HFF-Myc (cell line): ENCODE measurements around the gene RPL10A.
A peak's percentile ranks its signal among the peaks of the same experiment; 100 is the strongest.

Source experiments
- DNase-seq: peaks from one replicate; pipeline ENCODE4 v3.0.0-alpha.2; 2011; ENCODE audit warnings: low read depth; ENCODE audit errors: extremely low read depth
- H3K4me3 ChIP-seq: replicated peaks from 2 replicates; pipeline ENCODE4 v1.5.1; 2011; ENCODE audit warnings: low read depth, mild to moderate bottlenecking, control low read depth, low read length
- TF ChIP-seq, protein P1 (sequence below): IDR thresholded peaks from 2 replicates; pipeline ENCODE4 v1.5.1; 2012; ENCODE audit warnings: mild to moderate bottlenecking, low read depth, low read length, control low read depth; ENCODE audit errors: missing control alignments

Gene RPL10A

GRCh38 chr6:35492974-35493284 is 24.7 kb downstream of the RPL10A start:
- TF ChIP-seq, protein P1, sequence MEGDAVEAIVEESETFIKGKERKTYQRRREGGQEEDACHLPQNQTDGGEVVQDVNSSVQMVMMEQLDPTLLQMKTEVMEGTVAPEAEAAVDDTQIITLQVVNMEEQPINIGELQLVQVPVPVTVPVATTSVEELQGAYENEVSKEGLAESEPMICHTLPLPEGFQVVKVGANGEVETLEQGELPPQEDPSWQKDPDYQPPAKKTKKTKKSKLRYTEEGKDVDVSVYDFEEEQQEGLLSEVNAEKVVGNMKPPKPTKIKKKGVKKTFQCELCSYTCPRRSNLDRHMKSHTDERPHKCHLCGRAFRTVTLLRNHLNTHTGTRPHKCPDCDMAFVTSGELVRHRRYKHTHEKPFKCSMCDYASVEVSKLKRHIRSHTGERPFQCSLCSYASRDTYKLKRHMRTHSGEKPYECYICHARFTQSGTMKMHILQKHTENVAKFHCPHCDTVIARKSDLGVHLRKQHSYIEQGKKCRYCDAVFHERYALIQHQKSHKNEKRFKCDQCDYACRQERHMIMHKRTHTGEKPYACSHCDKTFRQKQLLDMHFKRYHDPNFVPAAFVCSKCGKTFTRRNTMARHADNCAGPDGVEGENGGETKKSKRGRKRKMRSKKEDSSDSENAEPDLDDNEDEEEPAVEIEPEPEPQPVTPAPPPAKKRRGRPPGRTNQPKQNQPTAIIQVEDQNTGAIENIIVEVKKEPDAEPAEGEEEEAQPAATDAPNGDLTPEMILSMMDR = no peak
- no peak for DNase-seq

DNA sequence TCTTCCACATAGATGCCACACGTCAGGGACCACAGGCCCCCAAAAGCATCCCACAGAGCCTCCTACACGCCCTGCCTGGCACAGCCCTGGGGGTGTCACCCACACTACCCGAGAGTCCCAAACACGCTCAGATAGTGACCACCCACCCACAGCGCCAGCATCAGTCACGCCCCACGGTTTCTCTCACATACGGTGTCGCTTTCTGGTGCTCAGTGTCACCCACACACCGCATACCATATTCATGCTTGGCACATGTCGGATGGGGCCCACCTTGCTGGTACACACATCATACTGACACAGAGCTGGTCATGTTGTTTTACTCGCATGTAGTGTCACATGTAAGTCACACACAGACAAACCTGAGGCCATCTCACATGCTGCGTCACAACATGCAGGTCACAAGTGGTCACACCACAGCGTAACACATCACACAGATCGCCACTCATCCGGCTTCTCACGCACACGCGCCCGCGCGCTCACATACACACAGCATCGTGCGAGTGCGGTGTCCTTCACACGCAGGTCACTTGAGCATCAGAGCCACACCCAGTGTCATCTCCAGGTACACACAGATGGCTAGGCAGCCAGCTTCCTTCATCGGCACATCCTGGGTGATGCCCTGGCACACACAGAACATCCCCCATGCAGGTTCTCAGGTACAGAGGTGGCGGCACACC is 25.2 kb downstream of the RPL10A start:
- TF ChIP-seq, protein P1 = no peak
- peak overlapping the region; percentile 50 for H3K4me3 ChIP-seq
- DNase-seq = no peak

More at GRCh38 chr6:35492974-35493284, 24.7 kb downstream of the RPL10A start:
- peak overlapping the region; percentile 18 for H3K4me3 ChIP-seq

GRCh38 chr6:35494161-35494563 is 26.0 kb downstream of the RPL10A start:
- TF ChIP-seq, protein P1 = no peak
- DNase-seq = no peak
- peak overlapping the region; percentile 50 for H3K4me3 ChIP-seq

DNA sequence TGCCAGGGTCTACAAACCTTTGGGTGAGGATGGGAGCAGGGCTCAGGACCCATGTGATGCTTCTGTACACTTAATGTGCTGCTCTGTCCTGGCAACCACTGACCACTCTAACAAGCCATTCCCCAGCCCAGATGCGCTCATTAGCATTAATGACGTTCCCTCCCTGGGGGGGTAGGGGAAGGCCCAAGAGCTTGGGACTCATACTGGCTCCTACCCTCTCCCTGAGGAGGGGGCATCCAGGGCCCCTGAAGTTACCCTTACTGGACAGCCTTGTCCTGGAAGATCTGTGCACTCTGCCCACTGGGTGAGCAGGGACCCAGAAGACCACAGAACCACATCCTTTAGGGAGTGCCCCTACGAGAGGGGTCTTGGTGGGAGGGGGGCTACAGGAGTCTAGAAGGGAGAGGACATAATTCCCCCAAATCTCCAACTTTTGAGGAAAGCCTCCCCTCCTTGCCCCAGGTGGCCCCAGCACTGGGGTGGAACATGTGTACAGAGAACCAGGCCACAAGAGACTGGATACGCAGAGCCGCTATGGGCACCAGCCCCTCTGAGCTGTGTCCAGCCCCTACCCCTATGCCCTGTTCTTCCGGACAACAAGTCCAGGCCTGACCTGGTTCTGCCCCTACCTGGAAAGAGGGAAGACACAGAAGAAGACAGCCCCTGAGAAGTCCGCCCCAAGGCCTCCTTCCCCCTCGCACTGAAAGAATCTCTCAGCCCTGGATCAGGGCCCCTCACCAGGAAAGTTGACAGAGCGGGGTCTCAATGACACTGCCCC is 27.2 kb downstream of the RPL10A start:
- TF ChIP-seq, protein P1 = no peak
- peak overlapping the region; percentile 50 for H3K4me3 ChIP-seq
- DNase-seq = no peak

DNA sequence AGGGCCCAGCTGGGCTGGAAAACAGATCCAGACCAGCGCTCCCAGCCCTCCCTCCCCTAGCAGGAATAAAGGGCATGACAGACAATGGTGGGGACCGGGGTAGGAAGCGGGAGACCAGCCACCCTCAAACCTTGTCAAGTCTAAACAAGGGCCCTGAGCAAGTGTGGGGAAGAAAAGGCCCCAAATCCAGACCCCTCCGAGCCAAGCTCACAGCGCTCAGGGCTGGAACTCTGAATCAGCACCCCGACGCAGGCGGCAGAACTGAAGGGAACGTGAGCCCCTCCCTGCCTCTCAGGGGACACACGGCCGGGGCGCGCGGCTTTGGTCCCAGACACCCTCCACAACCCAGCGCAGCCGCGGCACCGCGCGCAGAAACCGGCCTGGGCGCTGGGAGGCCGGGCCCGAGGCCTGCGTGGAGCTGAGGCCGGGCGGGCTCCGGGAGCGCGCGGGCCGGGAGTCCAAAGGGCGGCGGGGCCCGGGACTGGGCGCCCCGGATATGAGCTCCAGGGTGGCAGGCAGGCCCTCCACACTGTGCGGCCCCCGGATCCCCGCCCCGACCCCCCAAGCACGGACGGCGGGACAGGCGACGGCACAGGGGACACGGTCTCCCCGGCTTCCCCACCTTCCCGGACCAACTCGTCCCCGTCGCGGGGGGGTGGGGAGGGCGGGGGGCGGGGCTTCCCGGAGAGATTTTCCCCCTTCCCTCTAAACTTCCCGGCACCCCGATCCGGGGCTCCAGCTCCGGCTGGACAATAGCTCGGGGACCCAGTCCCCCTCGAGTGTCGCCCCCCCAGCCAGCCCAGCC is 28.0 kb downstream of the RPL10A start:
- peak overlapping the region; percentile 50 for H3K4me3 ChIP-seq
- no peak for DNase-seq
- TF ChIP-seq, protein P1 = no peak

GRCh38 chr6:35496841-35497570 is 28.8 kb downstream of the RPL10A start, which contains the start of gene TEAD3:
Gene TEAD3 (minus strand): TSS chr6:35497079.
- peak within 1 kb of the TSS; percentile 71 for H3K4me3 ChIP-seq
- TF ChIP-seq, protein P1 = no peak
- no peak for DNase-seq
